ENCODE data around the gene SIPA1L3.

DNA sequence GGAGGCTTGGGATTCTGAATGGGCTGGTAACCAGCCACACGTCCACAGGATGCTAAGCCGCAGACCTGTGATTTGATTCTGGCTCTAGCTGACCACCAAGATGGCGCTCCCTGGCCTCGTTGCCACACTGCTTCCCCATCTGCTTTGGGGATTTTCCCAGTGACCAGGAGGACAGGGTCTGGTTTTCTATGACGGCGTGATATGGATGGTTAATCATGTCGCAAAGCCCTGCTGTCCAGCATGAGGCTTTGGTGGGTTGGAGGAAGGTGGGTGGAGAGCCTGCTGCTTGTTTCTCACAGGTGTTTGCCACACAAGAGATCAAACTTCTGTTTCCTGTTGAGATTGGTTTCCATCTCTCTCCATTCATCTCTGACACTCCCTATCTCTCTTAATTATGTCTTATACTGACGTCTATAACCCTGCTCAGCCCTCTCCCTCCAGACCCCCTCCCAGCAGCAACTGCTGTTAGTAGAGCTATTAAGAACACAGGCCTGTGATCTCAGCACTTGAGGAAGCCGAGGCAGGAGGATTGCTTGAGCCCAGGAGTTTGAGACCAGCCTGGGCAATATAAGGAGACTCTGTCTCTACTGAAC is 102.7 kb downstream of the SIPA1L3 start:
- TF ChIP-seq, protein P1, sequence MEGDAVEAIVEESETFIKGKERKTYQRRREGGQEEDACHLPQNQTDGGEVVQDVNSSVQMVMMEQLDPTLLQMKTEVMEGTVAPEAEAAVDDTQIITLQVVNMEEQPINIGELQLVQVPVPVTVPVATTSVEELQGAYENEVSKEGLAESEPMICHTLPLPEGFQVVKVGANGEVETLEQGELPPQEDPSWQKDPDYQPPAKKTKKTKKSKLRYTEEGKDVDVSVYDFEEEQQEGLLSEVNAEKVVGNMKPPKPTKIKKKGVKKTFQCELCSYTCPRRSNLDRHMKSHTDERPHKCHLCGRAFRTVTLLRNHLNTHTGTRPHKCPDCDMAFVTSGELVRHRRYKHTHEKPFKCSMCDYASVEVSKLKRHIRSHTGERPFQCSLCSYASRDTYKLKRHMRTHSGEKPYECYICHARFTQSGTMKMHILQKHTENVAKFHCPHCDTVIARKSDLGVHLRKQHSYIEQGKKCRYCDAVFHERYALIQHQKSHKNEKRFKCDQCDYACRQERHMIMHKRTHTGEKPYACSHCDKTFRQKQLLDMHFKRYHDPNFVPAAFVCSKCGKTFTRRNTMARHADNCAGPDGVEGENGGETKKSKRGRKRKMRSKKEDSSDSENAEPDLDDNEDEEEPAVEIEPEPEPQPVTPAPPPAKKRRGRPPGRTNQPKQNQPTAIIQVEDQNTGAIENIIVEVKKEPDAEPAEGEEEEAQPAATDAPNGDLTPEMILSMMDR (conservative IDR thresholded peaks at IDR 0.05 in 1 of 2, IDR thresholded peaks at IDR 0.05 in 1 of 2; ENCODE audit: extremely low read depth in 1 of 2, insufficient read depth in 1 of 2, low read depth in 1 of 2, low read length in 2 of 2), result no peak
- TF ChIP-seq EZH2 (IDR thresholded peaks at IDR 0.05; ENCODE audit: borderline replicate concordance, low read length), result no peak

Measured in mammary epithelial cell (primary cell).